ENCODE results near the gene SPPL2C. TPM values are rescaled to one million over a fixed set of nuclear protein-coding genes. Genes with fewer than 3 reads are reported as not detected.

SPPL2C gene
- total RNA-seq, 6 donors from 2014 or later, result not detected

- no peak overlapping the region for H3K27ac ChIP-seq
- DNase-seq (peak in 1 of 2 donors; percentile 46), ATAC-seq (ENCODE audit: low FRiP score in 2 of 2) (no peak)
- no peaks in the 10 kb centered on the region for H3K9me3 ChIP-seq
- no peaks in the 10 kb centered on the region for H3K36me3 ChIP-seq
- 55 to 70% methylated on average over 9 to 20 of the region's 20 CpGs for WGBS, 2 donors
- H3K27me3 ChIP-seq, result no peaks in the 10 kb centered on the region
- TF ChIP-seq EP300 (IDR thresholded peaks at IDR 0.05) (no peak), POLR2AphosphoS5 (IDR thresholded peaks at IDR 0.05) (no peak), POLR2A (IDR thresholded peaks at IDR 0.05) (no peak), CTCF (IDR thresholded peaks at IDR 0.05) (no peak)
- no peak overlapping the region for H3K4me3 ChIP-seq
- peaks cover 0 to 4% (median 0%) of the 10 kb centered on the region in 4 donors for H3K4me1 ChIP-seq
These were observed 8.3 kb upstream of the SPPL2C start for GRCh38 chr17:45836047-45837044.

DNA sequence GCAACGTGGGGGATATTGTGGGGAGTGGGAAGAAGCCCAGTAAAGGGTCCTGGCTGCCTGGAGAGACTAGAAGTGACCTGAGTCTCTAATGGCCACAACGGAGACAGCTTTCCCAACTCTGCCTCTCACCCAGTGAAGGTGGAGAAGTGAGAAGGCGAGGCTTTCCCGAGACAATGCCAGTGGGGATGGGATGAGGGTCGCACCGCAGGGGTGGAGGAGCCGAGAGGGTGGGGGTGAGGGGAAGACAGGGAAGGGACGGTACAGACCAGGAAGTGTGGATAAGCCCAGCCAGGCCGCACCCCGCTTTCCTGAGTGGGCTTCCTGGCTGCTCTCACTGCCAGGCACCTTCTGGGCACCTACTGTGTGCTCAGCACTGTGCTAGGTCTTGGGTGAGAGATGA, 7.5 kb upstream of the SPPL2C start:
- ATAC-seq (ENCODE audit: low FRiP score in 2 of 2), result no peak
- no peak for TF ChIP-seq CTCF (IDR thresholded peaks at IDR 0.05)
- TF ChIP-seq POLR2AphosphoS5 (IDR thresholded peaks at IDR 0.05), result no peak
- no peak for TF ChIP-seq EP300 (IDR thresholded peaks at IDR 0.05)
- no peak for TF ChIP-seq POLR2A (IDR thresholded peaks at IDR 0.05)
- 47 to 65% methylated on average over 10 of the region's 10 CpGs for WGBS, 2 donors
- no peak overlapping the region for H3K27ac ChIP-seq
- no peaks in the 10 kb centered on the region for H3K27me3 ChIP-seq
- DNase-seq, result no peak
- no peaks in the 10 kb centered on the region for H3K36me3 ChIP-seq
- no peak overlapping the region for H3K4me3 ChIP-seq
- H3K4me1 ChIP-seq, result peaks cover 0 to under 1% (median 0%) of the 10 kb centered on the region in 4 donors
- H3K9me3 ChIP-seq, result no peaks in the 10 kb centered on the region

DNA sequence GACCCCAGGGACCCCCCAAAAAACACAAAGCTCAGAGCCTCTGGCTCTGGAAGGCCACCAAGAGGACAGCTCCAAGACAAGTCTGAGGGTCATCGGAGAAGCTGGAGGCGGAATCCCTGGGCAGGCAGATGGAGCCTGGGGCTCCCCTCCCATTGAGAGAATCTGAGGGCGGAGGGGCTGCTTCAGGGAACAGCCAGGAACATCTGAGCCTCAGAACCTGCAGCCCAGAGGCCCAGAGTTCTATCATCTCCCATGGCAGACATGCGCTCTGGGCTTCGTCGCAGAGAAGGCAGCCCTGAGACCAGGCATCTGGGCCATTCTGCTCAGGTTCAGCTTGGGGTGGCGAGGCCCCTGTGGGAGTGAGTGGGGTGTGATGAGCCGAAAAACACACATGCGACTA, 7.1 kb upstream of the SPPL2C start:
- WGBS, 2 donors, result 93% methylated on average over 9 of the region's 9 CpGs; no CpG with 5 or more reads in 1 of the 2 donors
- ATAC-seq (ENCODE audit: low FRiP score in 2 of 2), result no peak

GRCh38 chr17:45838751-45839295, 5.9 kb upstream of the SPPL2C start:
- DNase-seq, result no peak
- TF ChIP-seq POLR2A (IDR thresholded peaks at IDR 0.05) (no peak), CTCF (IDR thresholded peaks at IDR 0.05) (no peak), EP300 (IDR thresholded peaks at IDR 0.05) (no peak), POLR2AphosphoS5 (IDR thresholded peaks at IDR 0.05) (no peak)
- Histone ChIP-seq H3K27ac (no peak overlapping the region), H3K4me3 (no peak overlapping the region), H3K36me3 (no peaks in the 10 kb centered on the region), H3K9me3 (no peaks in the 10 kb centered on the region), H3K27me3 (no peaks in the 10 kb centered on the region), H3K4me1 (no peaks in the 10 kb centered on the region)
- ATAC-seq (ENCODE audit: low FRiP score in 2 of 2), result no peak
- 76 to 81% methylated on average over 8 of the region's 8 CpGs for WGBS, 2 donors

More for the DNA sequence above, 7.1 kb upstream of the SPPL2C start:
- DNase-seq, result no peak
- TF ChIP-seq EP300 (IDR thresholded peaks at IDR 0.05) (no peak), CTCF (IDR thresholded peaks at IDR 0.05) (no peak), POLR2AphosphoS5 (IDR thresholded peaks at IDR 0.05) (no peak), POLR2A (IDR thresholded peaks at IDR 0.05) (no peak)
- H3K36me3 ChIP-seq, result no peaks in the 10 kb centered on the region
- H3K9me3 ChIP-seq, result no peaks in the 10 kb centered on the region
- H3K27ac ChIP-seq, result no peak overlapping the region
- H3K4me3 ChIP-seq, result no peak overlapping the region
- H3K27me3 ChIP-seq, result no peaks in the 10 kb centered on the region
- H3K4me1 ChIP-seq, result no peaks in the 10 kb centered on the region
